ENCODE results near the gene CCDC33.

CCDC33 gene

DNA sequence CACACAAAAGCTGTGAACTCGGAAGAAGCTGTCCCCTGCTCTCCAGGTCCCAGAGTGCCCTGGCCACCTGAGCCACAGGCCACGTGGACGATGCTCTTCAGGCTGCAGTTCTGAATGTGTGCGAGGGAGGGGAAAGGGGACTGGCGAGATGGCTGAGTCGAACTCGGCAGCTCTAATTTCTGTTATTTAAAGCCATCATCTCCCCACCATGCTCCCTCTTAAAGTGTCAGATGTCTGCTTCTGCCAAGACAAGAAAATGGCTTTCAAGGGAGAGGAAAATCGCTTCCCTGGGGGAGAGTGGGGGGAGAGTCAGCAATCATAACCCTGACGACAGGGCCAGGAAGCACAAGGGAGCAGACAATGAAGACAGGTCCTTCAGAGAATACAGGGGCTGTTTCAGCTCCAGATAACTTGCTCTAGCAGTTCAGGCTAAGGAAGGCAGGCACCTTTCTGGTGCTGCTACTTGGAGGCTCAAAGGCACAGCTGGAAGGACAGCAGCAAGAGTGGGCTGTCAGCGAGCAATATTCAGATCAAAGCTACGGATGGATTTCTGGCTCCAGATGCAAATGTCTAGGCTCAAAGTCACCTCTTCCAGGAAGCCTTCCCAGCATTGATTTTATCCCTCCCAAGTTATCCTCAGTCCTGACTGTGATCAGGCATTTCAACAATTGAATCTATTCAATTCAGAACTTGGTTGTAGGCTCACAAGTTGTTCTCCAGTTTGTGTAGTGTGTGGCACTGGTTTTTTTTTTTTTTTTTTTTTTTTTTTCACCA, 15.5 kb upstream of the CCDC33 start:
- Histone ChIP-seq H3K9me2 (replicated peaks; ENCODE audit: insufficient read depth, low read length) (no peaks in the 10 kb centered on the region), H3K4me1 (ENCODE audit: low read length) (no peaks in the 10 kb centered on the region), H3K27me3 (replicated peaks; ENCODE audit: insufficient read depth, low read length) (peaks cover 94% of the 10 kb centered on the region), H3K79me2 (ENCODE audit: low read length) (no peaks in the 10 kb centered on the region), H3K36me3 (replicated peaks; ENCODE audit: insufficient read depth, low read length) (no peaks in the 10 kb centered on the region), H3K27ac (ENCODE audit: low read length) (no peak overlapping the region), H2AFZ (ENCODE audit: low read length) (no peak overlapping the region), H3K4me3 (ENCODE audit: low read length) (no peak overlapping the region), H4K20me1 (ENCODE audit: insufficient read depth, low read length) (no peaks in the 10 kb centered on the region), H3K9me3 (replicated peaks; ENCODE audit: insufficient read depth, low read length) (no peaks in the 10 kb centered on the region), H3F3A (ENCODE audit: insufficient read depth, low read length) (no peaks in the 10 kb centered on the region), H3K9ac (ENCODE audit: low read length) (no peak overlapping the region), H3K4me2 (ENCODE audit: low read depth, low read length) (no peak overlapping the region)
- no peak for DNase-seq
- no peak for TF ChIP-seq EZH2phosphoT487 (IDR thresholded peaks at IDR 0.05; ENCODE audit: low read length)
- TF ChIP-seq EZH2 (optimal IDR thresholded peaks at IDR 0.05; ENCODE audit: low read depth, low read length) = no peak
- no peak for TF ChIP-seq CTCF (IDR thresholded peaks at IDR 0.05; ENCODE audit: low read length)

GRCh38 chr15:74221399-74222239, 14.5 kb upstream of the CCDC33 start:
- Histone ChIP-seq H3K79me2 (ENCODE audit: low read length) (no peaks in the 10 kb centered on the region), H3K9me3 (replicated peaks; ENCODE audit: insufficient read depth, low read length) (no peaks in the 10 kb centered on the region), H3K36me3 (replicated peaks; ENCODE audit: insufficient read depth, low read length) (no peaks in the 10 kb centered on the region), H3K4me2 (ENCODE audit: low read depth, low read length) (no peak overlapping the region), H3K9ac (ENCODE audit: low read length) (no peak overlapping the region), H3F3A (ENCODE audit: insufficient read depth, low read length) (no peaks in the 10 kb centered on the region), H3K4me3 (ENCODE audit: low read length) (no peak overlapping the region), H3K27ac (ENCODE audit: low read length) (no peak overlapping the region), H3K9me2 (replicated peaks; ENCODE audit: insufficient read depth, low read length) (no peaks in the 10 kb centered on the region), H2AFZ (ENCODE audit: low read length) (no peak overlapping the region), H4K20me1 (ENCODE audit: insufficient read depth, low read length) (no peaks in the 10 kb centered on the region), H3K4me1 (ENCODE audit: low read length) (no peaks in the 10 kb centered on the region), H3K27me3 (replicated peaks; ENCODE audit: insufficient read depth, low read length) (peaks cover 93% of the 10 kb centered on the region)
- DNase-seq = no peak
- TF ChIP-seq CTCF (IDR thresholded peaks at IDR 0.05; ENCODE audit: low read length) (no peak), EZH2 (optimal IDR thresholded peaks at IDR 0.05; ENCODE audit: low read depth, low read length) (no peak), EZH2phosphoT487 (IDR thresholded peaks at IDR 0.05; ENCODE audit: low read length) (no peak)

DNA sequence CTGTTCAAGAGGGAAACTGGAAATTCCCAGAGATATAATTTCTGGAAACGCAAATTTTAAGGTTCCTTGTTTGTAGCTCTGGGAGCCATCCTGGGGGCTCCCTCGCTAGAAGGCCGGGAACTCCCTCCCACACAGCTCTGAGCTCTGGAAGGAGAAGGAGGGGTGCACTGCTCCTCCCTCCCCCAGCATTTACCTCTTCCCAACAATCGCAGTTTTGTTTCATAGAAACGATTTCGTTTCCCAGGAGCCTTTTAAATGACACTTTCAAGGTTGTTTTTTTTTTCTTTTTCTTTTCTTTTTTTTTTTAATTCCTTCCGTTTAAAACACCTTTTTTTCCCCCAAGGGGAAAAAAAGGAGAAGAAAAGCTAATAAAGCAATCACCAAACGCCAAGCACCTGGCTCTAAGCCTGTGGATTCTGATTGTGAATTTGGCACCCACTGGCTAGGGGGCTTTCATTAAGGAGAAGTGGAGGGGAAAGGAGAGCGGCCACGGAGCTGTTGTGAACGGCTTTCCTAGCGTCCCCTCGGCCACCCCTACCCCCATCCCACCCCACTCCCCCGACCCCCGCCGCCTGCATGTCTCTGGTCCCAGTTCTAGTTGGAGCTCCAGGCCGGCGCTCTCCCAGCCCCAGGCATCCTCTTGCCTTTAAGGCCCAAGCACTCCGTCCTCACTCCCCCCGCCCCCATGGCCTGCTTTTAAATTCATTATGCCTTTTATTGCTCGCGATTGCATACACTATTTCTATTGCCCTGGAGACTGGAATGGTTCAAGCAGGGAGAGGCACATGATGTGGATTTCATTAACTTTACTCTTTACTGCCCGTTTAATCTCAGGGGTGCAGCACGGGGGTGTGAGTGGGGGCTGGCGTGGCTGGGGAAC, 13.6 kb upstream of the CCDC33 start:
- Histone ChIP-seq H3K36me3 (replicated peaks; ENCODE audit: insufficient read depth, low read length) (no peaks in the 10 kb centered on the region), H3K4me1 (ENCODE audit: low read length) (no peaks in the 10 kb centered on the region), H3K27me3 (replicated peaks; ENCODE audit: insufficient read depth, low read length) (peaks cover 93% of the 10 kb centered on the region), H2AFZ (ENCODE audit: low read length) (no peak overlapping the region), H3K4me2 (ENCODE audit: low read depth, low read length) (no peak overlapping the region), H3K9me3 (replicated peaks; ENCODE audit: insufficient read depth, low read length) (no peaks in the 10 kb centered on the region), H4K20me1 (ENCODE audit: insufficient read depth, low read length) (no peaks in the 10 kb centered on the region), H3K27ac (ENCODE audit: low read length) (no peak overlapping the region), H3K9ac (ENCODE audit: low read length) (no peak overlapping the region), H3F3A (ENCODE audit: insufficient read depth, low read length) (no peaks in the 10 kb centered on the region), H3K79me2 (ENCODE audit: low read length) (no peaks in the 10 kb centered on the region), H3K4me3 (ENCODE audit: low read length) (no peak overlapping the region), H3K9me2 (replicated peaks; ENCODE audit: insufficient read depth, low read length) (no peaks in the 10 kb centered on the region)
- TF ChIP-seq EZH2 (optimal IDR thresholded peaks at IDR 0.05; ENCODE audit: low read depth, low read length) (no peak), EZH2phosphoT487 (IDR thresholded peaks at IDR 0.05; ENCODE audit: low read length) (no peak), CTCF (IDR thresholded peaks at IDR 0.05; ENCODE audit: low read length) (no peak)
- no peak for DNase-seq
